Measurements from ENCODE around the gene ANXA2R. TPM values are rescaled to one million over a fixed set of nuclear protein-coding genes. Genes with fewer than 3 reads are reported as not detected.

The ANXA2R gene
- total and polyA plus RNA-seq, 9 of the 15 experiments (the other 6 are each of a cell fraction or from before 2014, with no cell fraction given): 2.1 to 4.8 (median 3.4) TPM

DNA sequence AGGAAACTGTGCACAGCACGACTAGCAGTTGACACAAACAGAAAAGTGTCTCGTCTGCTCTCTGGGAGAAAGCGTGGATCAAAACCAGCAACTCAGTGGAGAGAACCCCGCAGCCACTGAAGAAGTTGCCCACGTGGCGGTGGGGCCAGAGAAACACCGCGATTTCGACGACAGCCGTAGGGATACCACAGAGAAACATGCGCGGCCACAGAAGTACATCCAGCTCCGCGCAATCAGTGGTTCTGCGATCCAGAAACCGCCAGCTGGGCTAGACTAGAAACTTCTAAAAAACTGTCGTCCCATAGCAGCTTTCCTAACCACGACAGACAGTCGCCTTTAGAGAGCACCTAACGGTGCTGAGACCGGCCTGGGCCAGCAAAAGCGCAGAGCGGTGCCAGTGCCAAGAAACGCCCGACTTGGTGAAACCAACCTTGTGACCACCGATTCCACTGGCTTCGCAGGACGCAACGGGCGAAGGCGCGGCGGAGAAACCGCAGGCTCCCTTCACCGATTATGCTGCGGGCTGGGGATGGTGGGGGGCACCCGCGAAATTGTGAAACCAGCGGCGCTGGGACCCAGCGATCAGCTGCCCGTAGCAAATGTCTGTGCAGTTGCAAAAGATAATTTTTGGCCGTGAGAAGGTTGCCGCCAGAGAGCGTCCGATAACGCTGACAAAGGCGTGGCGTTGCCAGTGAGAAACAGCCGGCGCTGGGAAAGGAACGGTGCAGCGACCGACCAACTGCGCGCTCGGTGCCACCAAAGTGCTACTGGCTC lies 2.7 kb upstream of the ANXA2R start (continued):
- TF ChIP-seq, protein P1, sequence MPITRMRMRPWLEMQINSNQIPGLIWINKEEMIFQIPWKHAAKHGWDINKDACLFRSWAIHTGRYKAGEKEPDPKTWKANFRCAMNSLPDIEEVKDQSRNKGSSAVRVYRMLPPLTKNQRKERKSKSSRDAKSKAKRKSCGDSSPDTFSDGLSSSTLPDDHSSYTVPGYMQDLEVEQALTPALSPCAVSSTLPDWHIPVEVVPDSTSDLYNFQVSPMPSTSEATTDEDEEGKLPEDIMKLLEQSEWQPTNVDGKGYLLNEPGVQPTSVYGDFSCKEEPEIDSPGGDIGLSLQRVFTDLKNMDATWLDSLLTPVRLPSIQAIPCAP (CRISPR knock-in tag; IDR thresholded peaks at IDR 0.05; ENCODE audit: borderline replicate concordance): peak; percentile 93
- TF ChIP-seq PRMT5 (CRISPR knock-in tag; IDR thresholded peaks at IDR 0.05): no peak; the same call in 1 of the 2 replicates
- TF ChIP-seq FIP1L1 (IDR thresholded peaks at IDR 0.05; ENCODE audit: low read depth, low read length, poor library complexity, severe bottlenecking): peak; percentile 12
- TF ChIP-seq, protein P2, sequence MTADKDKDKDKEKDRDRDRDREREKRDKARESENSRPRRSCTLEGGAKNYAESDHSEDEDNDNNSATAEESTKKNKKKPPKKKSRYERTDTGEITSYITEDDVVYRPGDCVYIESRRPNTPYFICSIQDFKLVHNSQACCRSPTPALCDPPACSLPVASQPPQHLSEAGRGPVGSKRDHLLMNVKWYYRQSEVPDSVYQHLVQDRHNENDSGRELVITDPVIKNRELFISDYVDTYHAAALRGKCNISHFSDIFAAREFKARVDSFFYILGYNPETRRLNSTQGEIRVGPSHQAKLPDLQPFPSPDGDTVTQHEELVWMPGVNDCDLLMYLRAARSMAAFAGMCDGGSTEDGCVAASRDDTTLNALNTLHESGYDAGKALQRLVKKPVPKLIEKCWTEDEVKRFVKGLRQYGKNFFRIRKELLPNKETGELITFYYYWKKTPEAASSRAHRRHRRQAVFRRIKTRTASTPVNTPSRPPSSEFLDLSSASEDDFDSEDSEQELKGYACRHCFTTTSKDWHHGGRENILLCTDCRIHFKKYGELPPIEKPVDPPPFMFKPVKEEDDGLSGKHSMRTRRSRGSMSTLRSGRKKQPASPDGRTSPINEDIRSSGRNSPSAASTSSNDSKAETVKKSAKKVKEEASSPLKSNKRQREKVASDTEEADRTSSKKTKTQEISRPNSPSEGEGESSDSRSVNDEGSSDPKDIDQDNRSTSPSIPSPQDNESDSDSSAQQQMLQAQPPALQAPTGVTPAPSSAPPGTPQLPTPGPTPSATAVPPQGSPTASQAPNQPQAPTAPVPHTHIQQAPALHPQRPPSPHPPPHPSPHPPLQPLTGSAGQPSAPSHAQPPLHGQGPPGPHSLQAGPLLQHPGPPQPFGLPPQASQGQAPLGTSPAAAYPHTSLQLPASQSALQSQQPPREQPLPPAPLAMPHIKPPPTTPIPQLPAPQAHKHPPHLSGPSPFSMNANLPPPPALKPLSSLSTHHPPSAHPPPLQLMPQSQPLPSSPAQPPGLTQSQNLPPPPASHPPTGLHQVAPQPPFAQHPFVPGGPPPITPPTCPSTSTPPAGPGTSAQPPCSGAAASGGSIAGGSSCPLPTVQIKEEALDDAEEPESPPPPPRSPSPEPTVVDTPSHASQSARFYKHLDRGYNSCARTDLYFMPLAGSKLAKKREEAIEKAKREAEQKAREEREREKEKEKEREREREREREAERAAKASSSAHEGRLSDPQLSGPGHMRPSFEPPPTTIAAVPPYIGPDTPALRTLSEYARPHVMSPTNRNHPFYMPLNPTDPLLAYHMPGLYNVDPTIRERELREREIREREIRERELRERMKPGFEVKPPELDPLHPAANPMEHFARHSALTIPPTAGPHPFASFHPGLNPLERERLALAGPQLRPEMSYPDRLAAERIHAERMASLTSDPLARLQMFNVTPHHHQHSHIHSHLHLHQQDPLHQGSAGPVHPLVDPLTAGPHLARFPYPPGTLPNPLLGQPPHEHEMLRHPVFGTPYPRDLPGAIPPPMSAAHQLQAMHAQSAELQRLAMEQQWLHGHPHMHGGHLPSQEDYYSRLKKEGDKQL (CRISPR knock-in tag; IDR thresholded peaks at IDR 0.05; ENCODE audit: borderline replicate concordance): peak; percentile 86; the same call in 1 of the 2 replicates
- TF ChIP-seq ZBTB43 (CRISPR knock-in tag; IDR thresholded peaks at IDR 0.05): peak; percentile 76; the same call in 1 of the 2 replicates
- peak; percentile 54 for TF ChIP-seq NCOR1 (IDR thresholded peaks at IDR 0.05)
- 0 out of 2 replicates have a peak, but pooled peaks have one; percentile 17 for TF ChIP-seq FOSL1 (tag; conservative IDR thresholded peaks at IDR 0.05)
- TF ChIP-seq HCFC1 (IDR thresholded peaks at IDR 0.05; ENCODE audit: low read depth, low read length): peak; percentile 48; the same call in 1 of the 2 replicates
- TF ChIP-seq HBP1 (CRISPR knock-in tag; IDR thresholded peaks at IDR 0.05): no peak
- TF ChIP-seq GABPB2 (CRISPR knock-in tag; conservative IDR thresholded peaks at IDR 0.05): no peak
- no peak for TF ChIP-seq MCM3 (IDR thresholded peaks at IDR 0.05)
- peak; percentile 62; the same call in 1 of the 2 replicates for TF ChIP-seq PTTG1 (tag; IDR thresholded peaks at IDR 0.05; ENCODE audit: low read depth)
- TF ChIP-seq NR1H2 (CRISPR knock-in tag; IDR thresholded peaks at IDR 0.05): peak; percentile 40
- TF ChIP-seq ZFPM2 (CRISPR knock-in tag; IDR thresholded peaks at IDR 0.05): peak; percentile 82; the same call in 1 of the 2 replicates
- TF ChIP-seq SREBF2 (CRISPR knock-in tag; IDR thresholded peaks at IDR 0.05): 0 out of 2 replicates have a peak, but pooled peaks have one; percentile 84
- no peak for TF ChIP-seq ZFP1 (CRISPR knock-in tag; IDR thresholded peaks at IDR 0.05)
- no peak for TF ChIP-seq HMBOX1 (IDR thresholded peaks at IDR 0.05)

Data from K562 (cell line).